Ishikawa (cell line): ENCODE measurements around the gene COA7.

ENCODE experiments used
- CEBPB ChIP-seq: IDR thresholded peaks from 2 replicates; pipeline ENCODE4 v1.6.1; 2012
- CREB1 ChIP-seq: IDR thresholded peaks from 2 replicates; pipeline ENCODE4 v1.6.1; 2012; ENCODE audit warnings: low read depth
- EGR1 ChIP-seq: IDR thresholded peaks from 2 replicates; pipeline ENCODE4 v1.6.1; 2012
- EP300 ChIP-seq: IDR thresholded peaks from 2 replicates; pipeline ENCODE4 v1.6.1; 2012; ENCODE audit warnings: borderline replicate concordance
- FOXM1 ChIP-seq: IDR thresholded peaks from 2 replicates; pipeline ENCODE4 v1.6.1; 2012; ENCODE audit warnings: low read depth, borderline replicate concordance
- NFIC ChIP-seq: IDR thresholded peaks from 2 replicates; pipeline ENCODE4 v1.6.1; 2012
- RAD21 ChIP-seq: IDR thresholded peaks from 2 replicates; pipeline ENCODE4 v1.6.1; 2012; ENCODE audit warnings: low read depth
- TAF1 ChIP-seq: IDR thresholded peaks from 2 replicates; pipeline ENCODE4 v1.6.1; 2012; ENCODE audit warnings: low read depth, mild to moderate bottlenecking
- TCF12 ChIP-seq: IDR thresholded peaks from 2 replicates; pipeline ENCODE4 v1.6.1; 2012; ENCODE audit warnings: low read depth
- TEAD4 ChIP-seq: IDR thresholded peaks from 2 replicates; pipeline ENCODE4 v1.6.1; 2012
- YY1 ChIP-seq: IDR thresholded peaks from 2 replicates; pipeline ENCODE4 v1.6.1; 2012; ENCODE audit warnings: low read depth
- ZBTB7A ChIP-seq: IDR thresholded peaks from 2 replicates; pipeline ENCODE4 v1.6.1; 2012; ENCODE audit warnings: low read depth
- TF ChIP-seq, protein P1 (sequence below): IDR thresholded peaks from 2 replicates; pipeline ENCODE4 v1.6.1; 2012
- TF ChIP-seq, protein P2 (sequence below): IDR thresholded peaks from 2 replicates; pipeline ENCODE4 v1.6.1; 2012; ENCODE audit warnings: low read depth, mild to moderate bottlenecking
- TF ChIP-seq, protein P3 (sequence below): IDR thresholded peaks from 2 replicates; pipeline ENCODE4 v1.6.1; 2012

The COA7 gene

DNA sequence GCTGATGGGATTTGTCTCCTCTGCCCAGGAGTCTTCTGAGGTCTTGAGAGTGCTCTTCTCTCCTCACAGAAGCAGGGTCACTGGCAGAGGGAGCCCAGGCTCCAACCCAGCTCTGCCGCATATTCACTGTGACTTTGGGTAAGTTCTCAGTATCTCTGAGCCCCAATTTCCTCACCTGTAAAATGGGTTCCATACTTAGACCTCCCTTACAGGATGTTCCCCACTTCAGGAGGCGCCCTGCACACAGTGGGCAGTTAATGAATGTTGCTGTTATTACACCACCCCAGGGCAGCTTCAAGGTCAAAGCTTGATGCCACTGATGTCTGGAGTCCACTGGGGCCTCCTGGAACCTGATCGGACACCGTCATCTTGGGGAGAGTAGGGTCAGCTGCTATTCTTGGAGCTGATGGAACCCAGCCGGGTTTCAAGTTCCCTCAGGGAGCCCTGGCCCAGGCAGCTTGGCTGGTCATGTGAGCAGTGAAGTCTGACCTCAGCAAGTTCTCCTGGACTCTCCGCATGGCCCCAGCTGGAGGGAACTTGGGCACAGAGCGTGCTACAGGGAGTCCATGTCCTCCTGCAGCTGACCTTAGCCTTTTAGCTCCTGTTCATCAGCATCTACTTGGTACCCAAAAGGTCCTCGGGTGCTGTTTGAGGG lies 21.8 kb downstream of the COA7 start:
- TF ChIP-seq, protein P1, sequence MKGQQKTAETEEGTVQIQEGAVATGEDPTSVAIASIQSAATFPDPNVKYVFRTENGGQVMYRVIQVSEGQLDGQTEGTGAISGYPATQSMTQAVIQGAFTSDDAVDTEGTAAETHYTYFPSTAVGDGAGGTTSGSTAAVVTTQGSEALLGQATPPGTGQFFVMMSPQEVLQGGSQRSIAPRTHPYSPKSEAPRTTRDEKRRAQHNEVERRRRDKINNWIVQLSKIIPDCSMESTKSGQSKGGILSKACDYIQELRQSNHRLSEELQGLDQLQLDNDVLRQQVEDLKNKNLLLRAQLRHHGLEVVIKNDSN = no peak
- TF ChIP-seq YY1 (no peak), TEAD4 (no peak), CREB1 (no peak)

DNA sequence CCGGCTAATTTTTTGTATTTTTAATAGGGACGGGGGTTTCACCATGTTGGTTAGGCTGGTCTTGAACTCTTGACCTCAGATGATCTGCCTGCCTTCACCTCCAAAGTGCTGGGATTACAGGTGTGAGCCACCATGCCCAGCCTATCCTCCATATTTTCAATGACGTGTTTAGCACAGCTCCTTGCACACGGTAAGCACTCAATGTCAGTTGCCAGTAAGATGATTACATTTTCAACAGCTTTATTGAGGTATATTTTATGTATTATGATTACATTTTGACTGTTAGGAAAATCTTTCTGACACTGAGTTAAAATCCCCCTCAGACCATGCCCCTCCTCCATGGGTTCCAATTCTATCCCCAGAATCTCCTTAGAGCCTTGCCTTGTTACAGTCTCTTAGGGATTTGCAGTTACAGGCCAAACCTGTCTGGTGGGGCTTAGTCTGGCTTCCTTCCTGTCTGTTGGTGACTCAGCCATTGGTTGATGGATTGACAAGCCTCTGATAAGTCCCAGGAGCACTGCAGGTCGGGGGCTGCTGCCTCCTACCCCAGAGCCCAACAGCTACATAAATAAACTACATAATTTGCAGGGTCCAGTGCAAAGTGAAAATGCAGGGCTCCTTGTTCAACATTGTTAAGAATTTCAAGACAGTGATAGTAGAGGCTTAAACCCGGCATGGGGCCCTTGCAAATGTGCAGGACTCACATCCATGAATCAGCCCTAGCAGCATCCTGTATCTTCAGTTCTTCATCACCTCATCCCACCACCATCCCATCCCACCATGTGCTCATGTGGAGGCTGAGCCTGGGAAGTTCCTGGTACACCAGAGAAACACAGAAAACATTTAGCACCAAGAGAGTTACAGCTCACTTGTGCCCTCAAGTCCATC lies 23.4 kb downstream of the COA7 start:
- TF ChIP-seq NFIC (no peak), TAF1 (no peak), EGR1 (no peak), TEAD4 (no peak), ZBTB7A (no peak), FOXM1 (no peak), CREB1 (no peak), YY1 (no peak), CEBPB (no peak), TCF12 (no peak), EP300 (no peak), RAD21 (no peak)
- TF ChIP-seq, protein P1 = no peak
- TF ChIP-seq, protein P2, sequence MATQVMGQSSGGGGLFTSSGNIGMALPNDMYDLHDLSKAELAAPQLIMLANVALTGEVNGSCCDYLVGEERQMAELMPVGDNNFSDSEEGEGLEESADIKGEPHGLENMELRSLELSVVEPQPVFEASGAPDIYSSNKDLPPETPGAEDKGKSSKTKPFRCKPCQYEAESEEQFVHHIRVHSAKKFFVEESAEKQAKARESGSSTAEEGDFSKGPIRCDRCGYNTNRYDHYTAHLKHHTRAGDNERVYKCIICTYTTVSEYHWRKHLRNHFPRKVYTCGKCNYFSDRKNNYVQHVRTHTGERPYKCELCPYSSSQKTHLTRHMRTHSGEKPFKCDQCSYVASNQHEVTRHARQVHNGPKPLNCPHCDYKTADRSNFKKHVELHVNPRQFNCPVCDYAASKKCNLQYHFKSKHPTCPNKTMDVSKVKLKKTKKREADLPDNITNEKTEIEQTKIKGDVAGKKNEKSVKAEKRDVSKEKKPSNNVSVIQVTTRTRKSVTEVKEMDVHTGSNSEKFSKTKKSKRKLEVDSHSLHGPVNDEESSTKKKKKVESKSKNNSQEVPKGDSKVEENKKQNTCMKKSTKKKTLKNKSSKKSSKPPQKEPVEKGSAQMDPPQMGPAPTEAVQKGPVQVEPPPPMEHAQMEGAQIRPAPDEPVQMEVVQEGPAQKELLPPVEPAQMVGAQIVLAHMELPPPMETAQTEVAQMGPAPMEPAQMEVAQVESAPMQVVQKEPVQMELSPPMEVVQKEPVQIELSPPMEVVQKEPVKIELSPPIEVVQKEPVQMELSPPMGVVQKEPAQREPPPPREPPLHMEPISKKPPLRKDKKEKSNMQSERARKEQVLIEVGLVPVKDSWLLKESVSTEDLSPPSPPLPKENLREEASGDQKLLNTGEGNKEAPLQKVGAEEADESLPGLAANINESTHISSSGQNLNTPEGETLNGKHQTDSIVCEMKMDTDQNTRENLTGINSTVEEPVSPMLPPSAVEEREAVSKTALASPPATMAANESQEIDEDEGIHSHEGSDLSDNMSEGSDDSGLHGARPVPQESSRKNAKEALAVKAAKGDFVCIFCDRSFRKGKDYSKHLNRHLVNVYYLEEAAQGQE = no peak
- TF ChIP-seq, protein P3, sequence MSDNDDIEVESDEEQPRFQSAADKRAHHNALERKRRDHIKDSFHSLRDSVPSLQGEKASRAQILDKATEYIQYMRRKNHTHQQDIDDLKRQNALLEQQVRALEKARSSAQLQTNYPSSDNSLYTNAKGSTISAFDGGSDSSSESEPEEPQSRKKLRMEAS = no peak

DNA sequence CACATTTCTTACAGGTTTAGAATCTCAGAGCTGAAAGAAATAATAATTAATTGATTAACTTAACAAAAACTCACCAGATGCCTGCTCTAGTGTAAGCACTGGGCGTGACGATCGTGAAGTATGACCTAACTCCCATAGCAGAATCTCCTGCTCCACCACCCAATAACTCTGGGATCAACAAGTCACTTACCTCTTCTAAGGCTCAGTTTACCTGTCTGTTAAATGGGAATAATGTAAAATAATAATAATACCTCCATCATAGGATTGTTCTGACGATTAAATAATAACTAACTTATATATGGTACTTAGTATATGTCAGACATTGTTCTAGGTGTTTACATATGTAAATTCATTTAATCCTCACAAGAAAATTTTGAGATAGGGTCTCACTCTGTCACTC lies 24.6 kb downstream of the COA7 start:
- TF ChIP-seq CREB1 (no peak), TCF12 (no peak), TAF1 (no peak), CEBPB (no peak), EP300 (no peak), YY1 (no peak), TEAD4 (no peak), ZBTB7A (no peak), EGR1 (no peak)
- TF ChIP-seq, protein P2 = no peak
- TF ChIP-seq, protein P1 = no peak

DNA sequence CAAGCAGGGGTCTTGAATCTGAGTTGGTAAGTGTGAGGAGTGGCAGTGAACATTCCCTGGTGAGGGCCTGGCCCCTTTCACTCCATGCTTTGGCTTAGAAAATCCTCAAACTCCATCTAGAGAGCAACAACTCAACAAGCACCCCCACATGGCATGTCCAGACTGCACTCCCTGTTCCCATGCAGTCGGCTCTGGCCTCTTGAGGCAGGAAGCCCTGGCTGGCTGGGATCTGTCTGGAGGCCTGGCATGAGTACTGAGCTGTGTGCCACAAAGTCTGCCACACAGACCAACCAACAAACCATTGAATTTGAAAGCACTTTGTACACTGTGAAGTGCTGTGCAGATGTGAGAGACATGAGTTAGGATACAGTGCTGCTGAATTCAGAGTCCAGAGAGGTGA lies 25.2 kb downstream of the COA7 start:
- TF ChIP-seq FOXM1 (no peak), TAF1 (no peak), ZBTB7A (no peak), CEBPB (no peak), CREB1 (no peak), YY1 (no peak), NFIC (no peak), TCF12 (no peak), RAD21 (no peak), EGR1 (no peak), TEAD4 (no peak), EP300 (no peak)
- TF ChIP-seq, protein P2 = no peak
- TF ChIP-seq, protein P3 = no peak
- TF ChIP-seq, protein P1 = no peak
